Measurements from ENCODE around the gene APBB1.

GRCh38 chr11:6404342-6405051 lies 14.4 kb downstream of the APBB1 start:
- TF ChIP-seq POLR2A (IDR thresholded peaks at IDR 0.05; ENCODE audit: borderline replicate concordance, extremely low read depth, insufficient read depth, insufficient read length) (no peak), EZH2phosphoT487 (IDR thresholded peaks at IDR 0.05; ENCODE audit: borderline replicate concordance) (no peak), FOSL1 (IDR thresholded peaks at IDR 0.05; ENCODE audit: low read depth) (no peak), JUND (IDR thresholded peaks at IDR 0.05) (no peak), EZH2 (IDR thresholded peaks at IDR 0.05) (no peak), CEBPB (IDR thresholded peaks at IDR 0.05; ENCODE audit: low read depth) (no peak), SP1 (IDR thresholded peaks at IDR 0.05; ENCODE audit: low read depth) (no peak), SIN3A (IDR thresholded peaks at IDR 0.05; ENCODE audit: low read depth) (no peak), POLR2AphosphoS5 (IDR thresholded peaks at IDR 0.05; ENCODE audit: low read depth, low read length) (no peak), REST (IDR thresholded peaks at IDR 0.05; ENCODE audit: low read depth) (no peak)
- TF ChIP-seq, protein P1, sequence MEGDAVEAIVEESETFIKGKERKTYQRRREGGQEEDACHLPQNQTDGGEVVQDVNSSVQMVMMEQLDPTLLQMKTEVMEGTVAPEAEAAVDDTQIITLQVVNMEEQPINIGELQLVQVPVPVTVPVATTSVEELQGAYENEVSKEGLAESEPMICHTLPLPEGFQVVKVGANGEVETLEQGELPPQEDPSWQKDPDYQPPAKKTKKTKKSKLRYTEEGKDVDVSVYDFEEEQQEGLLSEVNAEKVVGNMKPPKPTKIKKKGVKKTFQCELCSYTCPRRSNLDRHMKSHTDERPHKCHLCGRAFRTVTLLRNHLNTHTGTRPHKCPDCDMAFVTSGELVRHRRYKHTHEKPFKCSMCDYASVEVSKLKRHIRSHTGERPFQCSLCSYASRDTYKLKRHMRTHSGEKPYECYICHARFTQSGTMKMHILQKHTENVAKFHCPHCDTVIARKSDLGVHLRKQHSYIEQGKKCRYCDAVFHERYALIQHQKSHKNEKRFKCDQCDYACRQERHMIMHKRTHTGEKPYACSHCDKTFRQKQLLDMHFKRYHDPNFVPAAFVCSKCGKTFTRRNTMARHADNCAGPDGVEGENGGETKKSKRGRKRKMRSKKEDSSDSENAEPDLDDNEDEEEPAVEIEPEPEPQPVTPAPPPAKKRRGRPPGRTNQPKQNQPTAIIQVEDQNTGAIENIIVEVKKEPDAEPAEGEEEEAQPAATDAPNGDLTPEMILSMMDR (IDR thresholded peaks at IDR 0.05 in 2 of 3, conservative IDR thresholded peaks at IDR 0.05 in 1 of 3; ENCODE audit: borderline replicate concordance in 1 of 3, insufficient read depth in 1 of 3, low read depth in 2 of 3, low read length in 2 of 3): no peak
- TF ChIP-seq, protein P2, sequence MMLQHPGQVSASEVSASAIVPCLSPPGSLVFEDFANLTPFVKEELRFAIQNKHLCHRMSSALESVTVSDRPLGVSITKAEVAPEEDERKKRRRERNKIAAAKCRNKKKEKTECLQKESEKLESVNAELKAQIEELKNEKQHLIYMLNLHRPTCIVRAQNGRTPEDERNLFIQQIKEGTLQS (IDR thresholded peaks at IDR 0.05): no peak

All from HCT116 (cell line).